Left renal pelvis (tissue), 4 donors: ENCODE data around the gene DUSP11. TPM values are rescaled to one million over a fixed set of nuclear protein-coding genes. Genes with fewer than 3 reads are reported as not detected.
"Not testable (repeated sequence)": the region's sequence is repeated elsewhere in the genome, so short reads cannot be mapped to it uniquely, and the experiment has no call there.

Experiments
- DNase-seq, 4 donors: peaks; one replicate each; pipeline ENCODE4 v3.0.0-alpha.2; 2013; ENCODE audit warnings: low read depth in 4 of 4, low spot score in 3 of 4
- polyA plus RNA-seq, 4 donors: library from polyadenylated mRNA; unstranded; fragments of 120-200 nt; gene quantifications; one replicate each; pipeline ENCODE4 v1.2.1, GENCODE V29; 2013; ENCODE audit not compliant: insufficient read length in 4 of 4

Gene DUSP11
- polyA plus RNA-seq, 4 donors = 30.2 to 39.0 (median 36.6) TPM

DNA sequence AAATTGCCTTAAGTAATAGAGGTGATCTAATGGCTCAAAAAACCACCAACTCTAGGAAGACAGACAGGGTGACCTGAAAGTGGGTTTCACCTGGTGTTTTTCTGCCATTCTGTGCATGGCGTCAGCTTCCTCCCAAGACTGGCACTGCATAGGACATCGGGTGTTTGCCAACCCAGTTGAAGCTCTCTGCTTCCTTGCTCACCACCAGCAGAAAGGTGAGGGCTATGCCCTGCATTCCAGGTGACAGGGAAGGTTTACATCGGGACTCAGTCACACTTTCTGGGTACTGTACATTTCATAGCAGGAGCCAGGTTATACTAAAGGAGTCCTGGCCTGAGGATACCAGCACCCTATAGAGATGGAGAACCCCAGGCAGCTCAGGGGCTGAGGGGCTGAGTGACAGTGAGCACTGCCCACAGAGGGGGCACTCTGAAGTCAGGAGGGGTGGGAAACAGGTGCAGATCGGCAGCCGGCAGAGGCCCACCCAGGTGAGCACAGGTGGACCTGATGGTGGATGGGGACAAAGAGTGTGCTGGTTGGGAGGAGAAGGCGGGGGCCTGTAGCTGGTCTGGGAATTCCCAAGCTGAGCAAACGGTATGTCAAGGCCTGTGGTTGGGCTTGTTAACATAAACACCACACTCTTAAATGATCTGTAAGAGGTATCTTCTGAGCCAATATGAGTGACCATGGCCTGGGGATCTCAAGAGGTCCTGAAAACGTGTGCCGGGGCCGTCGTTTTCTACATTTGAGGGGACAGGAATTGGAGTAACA, 60.9 kb downstream of the DUSP11 start:
- DNase-seq = no peak

DNA sequence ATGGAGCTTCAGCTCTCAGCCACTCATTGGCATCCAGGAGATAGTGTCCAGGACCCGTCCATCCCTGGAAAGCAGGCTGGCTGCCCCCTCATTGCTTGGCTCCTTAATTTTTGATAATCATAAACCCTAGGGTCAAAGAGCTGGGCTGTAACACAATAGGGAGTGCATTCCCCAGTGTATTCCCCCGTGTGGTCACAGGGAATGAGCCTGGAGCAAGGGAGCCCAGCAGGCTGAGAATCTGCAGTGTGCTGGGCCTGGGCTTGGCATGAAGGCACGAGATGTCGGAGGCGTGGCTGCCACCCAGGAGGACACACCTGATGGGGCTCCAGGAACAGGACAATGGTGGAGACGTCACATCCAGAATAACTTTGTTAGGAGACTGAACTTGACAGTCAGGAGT, 61.5 kb downstream of the DUSP11 start:
- DNase-seq = no peak

DNA sequence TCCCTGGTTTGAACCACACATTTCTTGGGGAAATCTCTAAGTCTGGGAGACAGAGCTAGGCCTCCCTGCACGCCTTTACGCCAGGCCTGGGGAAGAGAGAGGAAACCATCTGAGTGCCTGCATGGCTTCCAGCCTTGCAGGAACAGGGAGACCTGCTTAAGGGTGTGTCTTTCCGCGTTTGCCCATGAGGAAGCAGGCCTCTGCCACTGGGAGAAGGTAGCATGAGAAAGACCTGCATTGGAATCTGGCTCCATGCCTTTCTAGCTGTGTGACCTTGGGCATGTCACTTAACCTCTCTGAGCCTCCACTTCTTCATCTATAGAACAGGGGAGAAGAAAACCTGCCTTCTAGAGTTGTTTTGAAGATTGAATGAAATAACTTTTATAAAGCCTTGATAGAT, 62.2 kb downstream of the DUSP11 start:
- DNase-seq = not testable (repeated sequence)

DNA sequence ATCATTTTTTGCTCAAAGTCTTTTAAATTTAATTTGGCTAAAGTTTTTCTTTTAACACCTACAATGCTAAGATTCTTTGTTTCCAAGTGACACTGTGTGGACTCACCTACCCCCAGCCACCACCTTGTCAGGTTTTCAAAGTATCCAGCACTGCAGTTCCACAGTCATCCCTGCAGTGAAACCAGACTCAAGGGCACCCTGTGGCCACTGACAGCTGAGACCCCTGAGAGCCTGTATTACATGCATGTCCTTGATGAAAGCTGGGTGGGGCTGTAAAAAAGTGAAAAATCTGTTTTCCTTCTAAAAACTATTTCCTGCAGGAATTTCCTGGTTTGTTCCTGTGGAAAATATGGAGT, 62.7 kb downstream of the DUSP11 start:
- DNase-seq = no peak

DNA sequence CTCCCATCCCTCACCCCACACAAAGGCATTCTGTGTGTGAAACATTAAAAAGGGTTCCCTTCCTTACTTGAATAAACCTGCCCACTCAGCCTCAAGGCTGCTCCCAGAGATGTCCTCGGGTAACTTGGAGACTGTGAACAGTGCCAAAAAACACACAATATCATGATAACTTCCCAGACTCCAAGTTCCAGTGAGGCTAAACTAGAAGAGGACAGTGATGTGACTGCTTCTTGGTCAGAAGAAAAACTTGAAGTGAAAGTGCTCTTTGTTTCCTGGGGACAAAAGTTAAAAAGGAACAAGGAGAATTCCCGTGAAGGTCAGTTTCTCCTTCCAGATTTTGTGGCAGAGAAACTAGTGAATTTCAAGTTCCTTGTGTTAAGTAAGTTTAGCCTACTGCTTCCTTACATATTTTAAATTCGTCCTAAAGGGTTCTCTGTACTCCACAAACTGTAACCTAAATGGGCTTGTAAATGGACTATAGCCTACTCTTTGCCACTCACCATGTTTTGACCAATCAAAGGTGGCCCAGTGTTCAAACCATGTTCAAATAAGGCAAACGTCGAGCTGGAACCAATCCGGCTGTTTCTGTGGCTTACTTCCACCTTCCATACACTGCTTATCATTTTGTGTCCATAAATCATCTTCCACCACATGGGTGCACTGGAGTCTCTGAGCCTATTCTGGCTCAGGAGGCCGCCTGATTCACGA, 63.2 kb downstream of the DUSP11 start:
- no peak for DNase-seq

DNA sequence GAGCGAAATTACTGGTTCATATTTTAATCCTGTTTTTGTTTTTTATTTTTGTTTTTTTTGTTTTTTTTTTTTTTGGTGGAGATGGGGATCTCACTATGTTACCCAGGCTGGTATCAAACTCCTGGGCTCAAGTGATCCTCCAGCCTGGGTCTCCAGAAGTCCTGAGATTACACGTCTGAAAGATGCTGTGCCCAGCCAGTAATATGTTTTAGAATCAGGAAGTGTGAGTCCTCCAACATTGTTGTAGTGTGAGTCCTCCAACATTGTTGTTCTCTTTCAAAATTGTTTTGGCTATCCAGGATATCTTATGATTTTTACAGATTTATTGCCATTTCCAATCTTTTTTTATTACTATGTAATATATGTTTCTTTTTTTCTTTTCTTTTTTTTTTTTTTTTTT, 65.8 kb downstream of the DUSP11 start:
- DNase-seq = no peak

Other genes starting within 250 kb of the DUSP11 start
- 10 to 100 TPM in 3 of 4 donors, under 1 TPM in 1; 0.89 to 23.5 (median 20.7) TPM for gene NAT8, start 137.7 kb downstream of the DUSP11 start, polyA plus RNA-seq
- 10 to 100 TPM; 57.1 to 84.4 (median 70.8) TPM for gene TPRKB, start 42.8 kb downstream of the DUSP11 start, polyA plus RNA-seq
- not detected for gene C2orf78, start 4.1 kb upstream of the DUSP11 start, polyA plus RNA-seq
- gene STAMBP, start 48.9 kb upstream of the DUSP11 start, polyA plus RNA-seq = 10 to 100 TPM; 53.2 to 67.7 (median 58.4) TPM
- gene ACTG2, start 112.9 kb upstream of the DUSP11 start, polyA plus RNA-seq = 1 to 10 TPM in 3 of 4 donors, under 1 TPM in 1; 0.64 to 2.3 (median 1.7) TPM
- 10 to 100 TPM; 65.3 to 67.3 (median 66.6) TPM for gene DGUOK, start 146.8 kb upstream of the DUSP11 start, polyA plus RNA-seq
- 10 to 100 TPM; 14.1 to 24.9 (median 22.8) TPM for gene TET3, start 204.8 kb upstream of the DUSP11 start, polyA plus RNA-seq